Omental fat pad (tissue), 4 donors: ENCODE measurements around the gene APOM. TPM values are rescaled to one million over a fixed set of nuclear protein-coding genes. Genes with fewer than 3 reads are reported as not detected.
A peak's percentile ranks its signal among the peaks of the same experiment; 100 is the strongest.

Experiments
- ATAC-seq: fragments of 150-250 bp; one replicate; pipeline ENCODE4 v1.9.1; 2016; ENCODE audit warnings: mild to moderate bottlenecking, moderate library complexity; ENCODE audit not compliant: low FRiP score
- DNase-seq: peaks from one replicate; pipeline ENCODE4 v3.0.0-alpha.2; 2019; ENCODE audit warnings: low spot score
- total RNA-seq, 4 donors: library from RNA; depleted of rRNA; stranded (reverse); fragments of >200 nt; gene quantifications; one replicate each; pipeline ENCODE4 v1.1.0, GENCODE V29; 2016
- TF ChIP-seq, protein P1 (sequence below), 3 donors: fragments of 450-650 bp; IDR thresholded peaks; one replicate each; pipeline ENCODE4 v1.5.1; 2016 to 2017; ENCODE audit warnings: antibody characterized with exemption in 3 of 3, mild to moderate bottlenecking in 3 of 3, moderate library complexity in 2 of 3

Gene APOM
- total RNA-seq, 4 donors from 2014 or later = 2.4 to 5.0 (median 3.6) TPM

DNA sequence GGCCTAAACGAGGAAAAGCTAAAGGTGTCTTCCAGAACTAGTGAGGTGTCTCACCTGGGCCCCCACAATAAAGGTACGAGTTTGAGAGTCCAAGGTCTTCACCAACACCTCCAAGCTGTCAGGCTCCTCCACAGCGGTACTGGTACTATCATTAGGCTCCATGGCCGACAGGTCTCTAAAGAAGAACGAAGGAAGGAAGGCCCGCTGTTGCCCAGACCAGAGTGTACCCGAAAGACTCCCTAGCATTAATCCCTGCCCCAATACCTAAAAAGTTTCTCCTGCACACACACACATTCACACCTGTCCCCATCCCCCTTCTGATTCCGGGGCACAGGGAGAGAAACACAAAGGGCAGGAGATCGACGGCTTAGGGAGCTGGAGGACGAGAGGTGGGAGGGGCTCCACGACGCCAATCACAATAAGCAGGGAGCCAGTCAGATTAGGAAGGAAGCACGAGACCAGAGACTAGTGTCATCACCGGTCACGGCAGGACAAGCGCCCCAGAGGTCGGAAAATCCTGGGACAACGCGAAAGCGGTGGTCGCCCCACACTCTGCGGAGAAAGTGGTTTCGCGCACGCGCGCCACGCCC, 4.0 kb upstream of the APOM start:
- peak; percentile 58 for ATAC-seq
- DNase-seq = no peak
- TF ChIP-seq, protein P1, sequence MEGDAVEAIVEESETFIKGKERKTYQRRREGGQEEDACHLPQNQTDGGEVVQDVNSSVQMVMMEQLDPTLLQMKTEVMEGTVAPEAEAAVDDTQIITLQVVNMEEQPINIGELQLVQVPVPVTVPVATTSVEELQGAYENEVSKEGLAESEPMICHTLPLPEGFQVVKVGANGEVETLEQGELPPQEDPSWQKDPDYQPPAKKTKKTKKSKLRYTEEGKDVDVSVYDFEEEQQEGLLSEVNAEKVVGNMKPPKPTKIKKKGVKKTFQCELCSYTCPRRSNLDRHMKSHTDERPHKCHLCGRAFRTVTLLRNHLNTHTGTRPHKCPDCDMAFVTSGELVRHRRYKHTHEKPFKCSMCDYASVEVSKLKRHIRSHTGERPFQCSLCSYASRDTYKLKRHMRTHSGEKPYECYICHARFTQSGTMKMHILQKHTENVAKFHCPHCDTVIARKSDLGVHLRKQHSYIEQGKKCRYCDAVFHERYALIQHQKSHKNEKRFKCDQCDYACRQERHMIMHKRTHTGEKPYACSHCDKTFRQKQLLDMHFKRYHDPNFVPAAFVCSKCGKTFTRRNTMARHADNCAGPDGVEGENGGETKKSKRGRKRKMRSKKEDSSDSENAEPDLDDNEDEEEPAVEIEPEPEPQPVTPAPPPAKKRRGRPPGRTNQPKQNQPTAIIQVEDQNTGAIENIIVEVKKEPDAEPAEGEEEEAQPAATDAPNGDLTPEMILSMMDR (IDR thresholded peaks at IDR 0.05) = no peak

DNA sequence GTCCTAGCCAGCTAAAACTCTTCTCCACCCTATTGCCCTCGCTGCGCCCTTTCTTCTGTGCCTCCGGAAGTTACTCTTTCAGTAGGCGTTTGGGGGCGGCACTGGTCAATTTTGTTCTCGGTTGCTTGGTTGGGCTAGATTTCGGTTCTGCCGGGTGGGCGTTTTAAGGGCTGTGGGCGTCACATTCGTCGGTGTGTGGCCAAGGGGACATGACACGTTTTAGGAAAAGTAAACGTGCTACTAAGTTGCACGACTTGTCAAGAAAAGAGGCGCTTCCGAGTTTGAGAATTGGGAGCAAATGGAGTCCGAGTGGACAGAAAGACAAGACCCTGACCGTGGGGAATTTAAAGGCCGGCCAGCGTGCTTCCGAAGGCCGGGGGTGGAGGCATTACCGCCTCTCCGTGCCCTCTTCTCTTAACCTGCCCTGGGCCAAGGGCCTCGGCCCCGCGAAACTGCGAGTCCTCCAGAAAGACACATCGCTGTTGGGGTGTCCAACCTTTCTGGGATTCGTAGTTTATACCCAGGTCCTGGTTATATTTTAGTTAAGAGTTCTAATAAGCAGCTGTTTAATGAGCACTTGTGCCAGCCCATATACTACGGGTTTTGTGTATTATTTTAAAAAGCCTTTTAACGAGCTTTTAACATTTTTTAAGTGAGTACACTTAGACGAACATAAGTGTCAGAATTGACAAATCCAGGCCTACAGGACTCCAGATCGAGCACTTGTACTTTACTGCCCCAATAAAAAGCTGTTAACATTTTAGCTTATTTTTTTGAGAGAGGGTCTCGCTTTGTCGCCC, 2.6 kb upstream of the APOM start:
- TF ChIP-seq, protein P1 (IDR thresholded peaks at IDR 0.05) = no peak
- ATAC-seq (peak; percentile 73), DNase-seq (peak; percentile 74)

DNA sequence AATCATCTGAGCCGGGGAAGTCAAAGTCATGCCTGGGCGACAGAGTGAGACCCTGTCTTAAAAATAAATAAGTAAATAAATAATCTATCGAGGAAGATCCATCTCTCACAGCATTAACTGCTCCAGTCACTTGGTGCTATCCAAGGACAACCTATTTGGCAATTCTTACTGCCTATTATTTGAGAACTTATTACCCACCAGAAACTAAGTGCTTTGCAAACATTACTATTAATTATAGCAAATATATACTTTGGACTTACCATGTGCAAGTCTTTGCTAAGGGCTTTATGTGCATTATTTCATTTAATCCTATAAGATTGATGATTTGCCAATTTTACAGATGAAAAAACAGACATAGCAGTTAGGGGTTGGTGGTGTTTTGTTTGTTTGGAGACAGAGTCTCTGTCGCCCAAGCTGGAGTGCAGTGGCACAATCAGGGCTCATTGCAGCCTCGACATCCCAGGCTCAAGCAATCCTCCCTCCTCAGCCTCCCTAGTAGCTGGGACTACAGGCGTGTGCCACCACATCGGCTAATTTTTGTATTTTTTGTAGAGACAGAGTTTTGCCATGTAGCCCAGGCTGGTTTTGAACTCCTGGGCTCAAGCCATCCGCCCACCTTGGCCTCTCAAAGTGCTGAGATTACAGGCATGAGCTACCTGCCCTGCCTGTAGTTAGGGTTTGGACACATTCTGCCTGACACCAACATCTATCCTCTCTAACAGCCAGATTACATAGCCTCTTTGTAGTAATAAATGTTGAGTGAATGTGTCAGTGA, 933 bp upstream of the APOM start:
- ATAC-seq (no peak), DNase-seq (no peak)
- TF ChIP-seq, protein P1 (IDR thresholded peaks at IDR 0.05) = no peak

DNA sequence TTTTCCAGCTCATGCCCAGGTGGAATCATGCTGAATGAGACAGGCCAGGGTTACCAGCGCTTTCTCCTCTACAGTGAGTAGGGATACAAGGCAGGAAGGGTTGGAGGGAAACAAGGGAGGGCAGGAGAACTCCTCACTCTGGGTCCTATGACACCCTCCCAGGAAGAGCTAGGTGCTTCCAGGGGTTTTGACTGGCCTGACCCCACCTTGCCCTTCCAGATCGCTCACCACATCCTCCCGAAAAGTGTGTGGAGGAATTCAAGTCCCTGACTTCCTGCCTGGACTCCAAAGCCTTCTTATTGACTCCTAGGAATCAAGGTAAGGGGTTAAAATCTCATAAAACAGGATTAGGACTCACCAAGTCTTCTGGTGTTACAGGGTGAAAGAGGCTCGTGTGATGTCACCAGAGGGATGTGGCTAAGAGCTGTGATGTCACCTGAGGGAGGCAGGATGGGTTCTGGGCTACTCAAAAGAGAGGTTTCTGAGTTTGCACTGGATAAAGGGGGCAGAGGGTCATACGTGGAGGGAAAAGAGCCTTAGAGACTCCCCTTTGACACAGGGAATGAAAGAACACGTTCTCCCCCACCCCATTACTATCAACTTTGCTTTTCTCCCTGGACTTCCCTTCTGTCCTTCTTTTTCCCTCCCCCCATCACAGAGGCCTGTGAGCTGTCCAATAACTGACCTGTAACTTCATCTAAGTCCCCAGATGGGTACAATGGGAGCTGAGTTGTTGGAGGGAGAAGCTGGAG, 1.9 kb downstream of the APOM start:
- TF ChIP-seq, protein P1 (IDR thresholded peaks at IDR 0.05) = no peak
- ATAC-seq (no peak), DNase-seq (no peak)

DNA sequence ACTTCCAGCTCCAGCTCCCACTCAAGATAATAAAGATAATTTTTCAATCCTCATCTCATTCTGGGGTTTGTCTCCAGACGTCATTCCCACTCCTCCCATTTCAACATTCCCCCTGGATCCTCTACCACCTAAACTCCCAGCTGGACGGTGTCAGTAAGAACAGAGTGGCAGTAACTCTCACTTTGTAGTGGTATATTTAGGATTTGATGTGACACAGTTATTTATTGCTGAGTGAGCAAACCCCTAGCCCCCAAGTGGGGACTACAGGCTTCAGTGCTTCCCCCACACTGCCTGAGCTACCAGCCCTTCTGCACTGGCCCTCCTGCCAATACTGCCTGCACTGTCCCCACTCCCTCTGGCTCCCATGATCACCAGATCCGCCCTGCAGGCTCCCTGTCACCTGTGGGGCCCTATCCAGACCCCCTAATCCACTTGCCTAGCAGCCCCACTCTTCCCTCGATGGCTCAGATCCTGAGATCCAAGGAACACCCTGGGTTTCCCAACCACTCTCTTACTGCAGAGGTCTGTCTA, 2.5 kb downstream of the APOM start:
- TF ChIP-seq, protein P1 (IDR thresholded peaks at IDR 0.05) = no peak

DNA sequence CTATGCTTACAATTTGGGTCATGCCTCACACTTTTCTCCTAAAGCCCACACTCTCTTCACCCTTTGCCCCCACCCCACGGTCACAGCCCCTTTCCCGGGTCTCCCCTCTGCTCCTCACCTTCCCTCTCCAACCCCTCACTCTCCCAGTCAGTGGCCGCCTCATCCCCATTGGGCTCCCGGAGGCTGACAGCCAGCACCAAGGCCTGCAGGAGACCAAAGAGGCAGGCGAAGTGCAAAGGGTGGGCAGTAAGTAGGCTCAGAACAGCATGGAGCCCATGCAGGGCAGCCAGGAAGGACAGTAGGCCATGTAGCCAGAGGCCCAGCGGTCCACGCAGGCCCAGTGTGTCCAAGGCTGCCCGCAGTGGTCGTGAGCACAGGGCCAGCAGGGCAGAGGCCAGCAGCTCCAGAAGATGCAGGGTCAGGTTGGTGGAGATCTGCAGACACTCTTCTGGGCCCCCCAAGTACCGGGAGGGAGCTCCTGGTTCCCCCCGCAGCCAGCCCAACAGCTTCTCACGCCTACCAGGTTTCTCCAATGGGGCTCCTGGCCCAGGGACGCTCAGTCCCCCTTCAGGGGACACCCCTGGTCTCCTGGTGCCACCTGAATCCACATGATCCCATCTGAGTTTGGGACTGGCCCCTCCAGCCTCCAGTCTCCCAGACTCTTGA, 3.4 kb downstream of the APOM start:
- TF ChIP-seq, protein P1 (IDR thresholded peaks at IDR 0.05) = no peak
- ATAC-seq (no peak), DNase-seq (no peak)

More for the DNA sequence above, 2.5 kb downstream of the APOM start:
- DNase-seq (no peak), ATAC-seq (no peak)
